Measurements from ENCODE around the gene MOGAT3.

- TF ChIP-seq CTCF (IDR thresholded peaks at IDR 0.05) (no peak), POLR2A (IDR thresholded peaks at IDR 0.05) (no peak)
Observed at GRCh38 chr7:101243646-101244374, 43.0 kb upstream of the MOGAT3 start.

All from uterus (tissue), 2 donors.